GM23338 (cell line): ENCODE results near the gene MEOX1. TPM values are rescaled to one million over a fixed set of nuclear protein-coding genes. Genes with fewer than 3 reads are reported as not detected.

Experiments
- ATAC-seq: fragments of 200-7000 bp; cut with Tn5 transposase; 3 replicates; pipeline ENCODE4 v1.9.1; 2020
- DNase-seq: peaks from one replicate; pipeline ENCODE4 v3.0.0-alpha.2; 2015; ENCODE audit warnings: low spot score
- H2AFZ ChIP-seq: fragments of 200-600 bp; sonication (generic); 2 replicates; pipeline ENCODE4 v1.8.0; 2016; ENCODE audit warnings: antibody characterized with exemption, mild to moderate bottlenecking, moderate library complexity
- H3F3A ChIP-seq: fragments of 200-600 bp; sonication (generic); replicated peaks from 2 replicates; pipeline ENCODE4 v1.8.0; 2017; ENCODE audit warnings: antibody characterized with exemption, mixed run types, low read depth
- H3K27ac ChIP-seq: fragments of 200-600 bp; sonication (generic); 2 replicates; pipeline ENCODE4 v1.6.1; 2016; ENCODE audit warnings: low read depth
- H3K27me3 ChIP-seq: fragments of 200-600 bp; sonication (generic); 2 replicates; pipeline ENCODE4 v1.8.0; 2016; ENCODE audit warnings: mild to moderate bottlenecking, mixed run types, moderate library complexity; ENCODE audit not compliant: insufficient read depth
- H3K36me3 ChIP-seq: fragments of 200-600 bp; sonication (generic); 2 replicates; pipeline ENCODE4 v1.8.0; 2016; ENCODE audit warnings: mild to moderate bottlenecking; ENCODE audit not compliant: insufficient read depth
- H3K4me1 ChIP-seq: fragments of 200-600 bp; sonication (generic); 2 replicates; pipeline ENCODE4 v1.8.0; 2016; ENCODE audit warnings: mild to moderate bottlenecking, moderate library complexity; ENCODE audit not compliant: insufficient read depth
- H3K4me2 ChIP-seq: fragments of 200-600 bp; sonication (generic); 2 replicates; pipeline ENCODE4 v1.7.1; 2017; ENCODE audit warnings: mixed run types
- H3K4me3 ChIP-seq: fragments of 200-600 bp; sonication (generic); 2 replicates; pipeline ENCODE4 v1.6.1; 2016; ENCODE audit warnings: mixed run types
- H3K79me2 ChIP-seq: fragments of 200-600 bp; sonication (generic); replicated peaks from 2 replicates; pipeline ENCODE4 v1.8.0; 2017; ENCODE audit warnings: mild to moderate bottlenecking; ENCODE audit not compliant: insufficient read depth
- H3K9me2 ChIP-seq: fragments of 200-600 bp; sonication (generic); 2 replicates; pipeline ENCODE4 v1.8.0; 2017; ENCODE audit not compliant: insufficient read depth
- H4K20me1 ChIP-seq: fragments of 200-600 bp; sonication (generic); replicated peaks from 2 replicates; pipeline ENCODE4 v1.8.0; 2017; ENCODE audit warnings: mild to moderate bottlenecking; ENCODE audit not compliant: insufficient read depth
- H3K27ac Mint-ChIP-seq: 2 replicates; pipeline ENCODE4 v1.8.0; 2020; ENCODE audit warnings: inconsistent platforms, mild to moderate bottlenecking, moderate library complexity, mixed read lengths
- H3K27me3 Mint-ChIP-seq: 3 replicates; pipeline ENCODE4 v1.8.0; 2022; ENCODE audit warnings: low read depth, mild to moderate bottlenecking, moderate library complexity, mixed read lengths, inconsistent platforms; ENCODE audit not compliant: insufficient read depth, poor library complexity
- H3K36me3 Mint-ChIP-seq: 3 replicates; pipeline ENCODE4 v1.8.0; 2021; ENCODE audit warnings: low read depth, mild to moderate bottlenecking, inconsistent platforms, moderate library complexity, mixed read lengths
- H3K4me1 Mint-ChIP-seq: 3 replicates; pipeline ENCODE4 v1.8.0; 2020; ENCODE audit warnings: mild to moderate bottlenecking, inconsistent platforms, mixed read lengths
- H3K4me3 Mint-ChIP-seq: 3 replicates; pipeline ENCODE4 v1.8.0; 2021; ENCODE audit warnings: moderate library complexity, mild to moderate bottlenecking, inconsistent platforms, mixed read lengths
- H3K9me3 Mint-ChIP-seq: 3 replicates; pipeline ENCODE4 v1.8.0; 2020; ENCODE audit warnings: moderate library complexity, mild to moderate bottlenecking, inconsistent platforms, mixed read lengths
- CREB1 ChIP-seq: fragments of 250-450 bp; sonication (Bioruptor Pico); IDR thresholded peaks from 2 replicates; pipeline ENCODE4 v1.5.0; 2020; ENCODE audit warnings: low read depth, mild to moderate bottlenecking, moderate library complexity
- CTCF ChIP-seq, 2 experiments: fragments of 200-600 bp in 1 of 2; sonication (generic) in 1 of 2; conservative IDR thresholded peaks; 2 replicates each; pipeline versions ENCODE4 v1.5.1 to v1.6.1; 2016 to 2017; ENCODE audit warnings: antibody characterized with exemption in 2 of 2, low read depth in 2 of 2, mild to moderate bottlenecking in 2 of 2, moderate library complexity in 1 of 2
- ETS1 ChIP-seq: IDR thresholded peaks from 2 replicates; pipeline ENCODE4 v1.6.1; 2016; ENCODE audit warnings: antibody characterized with exemption
- EZH2 ChIP-seq: fragments of 200-600 bp; sonication (generic); IDR thresholded peaks from one replicate; pipeline ENCODE4 v1.8.0; 2017; ENCODE audit warnings: antibody characterized with exemption, mild to moderate bottlenecking, low read depth; ENCODE audit not compliant: unreplicated experiment
- JUNB ChIP-seq: IDR thresholded peaks from one replicate; pipeline ENCODE4 v1.6.1; 2016; ENCODE audit warnings: antibody characterized with exemption; ENCODE audit not compliant: unreplicated experiment
- POLR2AphosphoS5 ChIP-seq: IDR thresholded peaks from 2 replicates; pipeline ENCODE4 v1.6.1; 2016; ENCODE audit warnings: antibody characterized with exemption, low read depth
- ZNF114 ChIP-seq: fragments of 250-450 bp; sonication (Bioruptor Pico); IDR thresholded peaks from 2 replicates; pipeline ENCODE4 v1.5.0; 2020; ENCODE audit warnings: mild to moderate bottlenecking, moderate library complexity
- ZNF331 ChIP-seq: fragments of 250-450 bp; sonication (Bioruptor Pico); IDR thresholded peaks from 2 replicates; pipeline ENCODE4 v1.5.0; 2020; ENCODE audit warnings: low read depth, mild to moderate bottlenecking, moderate library complexity
- ZNF462 ChIP-seq: fragments of 250-450 bp; sonication (Bioruptor Pico); IDR thresholded peaks from 2 replicates; pipeline ENCODE4 v1.5.0; 2020; ENCODE audit warnings: mild to moderate bottlenecking, moderate library complexity
- polyA plus RNA-seq: library from polyadenylated mRNA; unstranded; fragments of >200 nt; fragmentation: Nextera tagmentation; extraction: Ambion mirVana; gene quantifications from 2 replicates; pipeline ENCODE4 v1.2.1, GENCODE V29; 2016
- total RNA-seq: library from RNA; depleted of rRNA; stranded (reverse); fragments of >200 nt; shearing (Covaris generic); gene quantifications from 2 replicates; pipeline ENCODE4 v1.2.3, GENCODE V29; 2014

MEOX1 gene
- total and polyA plus RNA-seq, 2 experiments from 2014 or later, result not detected

GRCh38 chr17:43673516-43674323 lies 12.0 kb upstream of the MEOX1 start:
- DNase-seq (peak; percentile 83), ATAC-seq (peak; percentile 54)
- Histone ChIP-seq H3K4me2 (no peak overlapping the region), H3K27me3 (no peaks in the 10 kb centered on the region), H3K4me3 (no peak overlapping the region), H4K20me1 (no peaks in the 10 kb centered on the region), H3F3A (no peaks in the 10 kb centered on the region; the same call in 1 of the 2 replicates), H2AFZ (no peak overlapping the region), H3K79me2 (no peaks in the 10 kb centered on the region), H3K4me1 (peaks cover 30% of the 10 kb centered on the region), H3K27ac (no peak overlapping the region), H3K36me3 (no peaks in the 10 kb centered on the region), H3K9me2 (no peaks in the 10 kb centered on the region)
- peaks cover 49% of the 10 kb centered on the region for H3K4me1 Mint-ChIP-seq
- TF ChIP-seq ETS1 (no peak), POLR2AphosphoS5 (no peak), CTCF (conservative IDR thresholded peaks at IDR 0.05; ENCODE audit: low read depth in 2 of 2) (peak; percentile 88 to 100), CREB1 (CRISPR knock-in tag) (no peak)
- no peaks in the 10 kb centered on the region for H3K36me3 Mint-ChIP-seq
- H3K27ac Mint-ChIP-seq, result no peak overlapping the region
- no peaks in the 10 kb centered on the region for H3K9me3 Mint-ChIP-seq
- H3K4me3 Mint-ChIP-seq, result no peak overlapping the region
- H3K27me3 Mint-ChIP-seq, result peaks cover 10% of the 10 kb centered on the region

GRCh38 chr17:43671755-43672519 lies 10.2 kb upstream of the MEOX1 start:
- H3K27ac Mint-ChIP-seq, result no peak overlapping the region
- peaks cover 9% of the 10 kb centered on the region for H3K27me3 Mint-ChIP-seq
- H3K36me3 ChIP-seq, result no peaks in the 10 kb centered on the region
- H3K9me3 Mint-ChIP-seq, result no peaks in the 10 kb centered on the region
- H3K4me3 ChIP-seq, result no peak overlapping the region
- no peak for DNase-seq
- no peaks in the 10 kb centered on the region for H3K36me3 Mint-ChIP-seq
- peaks cover 15% of the 10 kb centered on the region for H3K4me1 ChIP-seq
- no peak overlapping the region for H3K27ac ChIP-seq
- no peaks in the 10 kb centered on the region for H3F3A ChIP-seq
- H2AFZ ChIP-seq, result no peak overlapping the region
- no peaks in the 10 kb centered on the region for H3K9me2 ChIP-seq
- H3K4me2 ChIP-seq, result no peak overlapping the region
- no peaks in the 10 kb centered on the region for H3K27me3 ChIP-seq
- H3K4me3 Mint-ChIP-seq, result no peak overlapping the region
- no peaks in the 10 kb centered on the region for H3K79me2 ChIP-seq
- no peak for ATAC-seq
- H4K20me1 ChIP-seq, result no peaks in the 10 kb centered on the region
- peaks cover 33% of the 10 kb centered on the region for H3K4me1 Mint-ChIP-seq
- no peak for TF ChIP-seq ZNF331
- TF ChIP-seq POLR2AphosphoS5, result no peak
- TF ChIP-seq JUNB, result no peak
- no peak for TF ChIP-seq EZH2
- no peak for TF ChIP-seq ETS1
- TF ChIP-seq ZNF462 (CRISPR knock-in tag), result no peak
- no peak for TF ChIP-seq ZNF114
